ENCODE results near the gene IRX4.

The IRX4 gene

DNA sequence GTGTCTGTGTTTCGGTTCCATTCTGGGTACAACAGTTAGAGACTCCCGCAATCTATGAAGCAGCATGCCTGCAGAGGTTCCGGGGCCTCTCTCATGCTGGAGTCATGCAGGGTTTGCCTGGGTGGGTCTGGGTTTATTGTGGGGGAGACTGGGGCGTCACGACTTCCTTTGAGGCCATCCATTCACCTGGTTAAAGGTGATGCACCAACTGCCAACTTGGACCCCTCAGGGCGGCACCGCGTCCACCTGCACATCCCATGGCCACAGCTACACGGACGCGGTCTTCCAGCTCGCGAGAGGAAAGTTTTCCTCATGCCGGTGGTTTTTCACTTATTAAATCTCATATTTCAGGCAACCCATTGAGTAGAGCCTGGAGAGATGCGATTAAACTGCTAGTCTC lies 30.9 kb upstream of the IRX4 start:
- DNase-seq = no peak

DNA sequence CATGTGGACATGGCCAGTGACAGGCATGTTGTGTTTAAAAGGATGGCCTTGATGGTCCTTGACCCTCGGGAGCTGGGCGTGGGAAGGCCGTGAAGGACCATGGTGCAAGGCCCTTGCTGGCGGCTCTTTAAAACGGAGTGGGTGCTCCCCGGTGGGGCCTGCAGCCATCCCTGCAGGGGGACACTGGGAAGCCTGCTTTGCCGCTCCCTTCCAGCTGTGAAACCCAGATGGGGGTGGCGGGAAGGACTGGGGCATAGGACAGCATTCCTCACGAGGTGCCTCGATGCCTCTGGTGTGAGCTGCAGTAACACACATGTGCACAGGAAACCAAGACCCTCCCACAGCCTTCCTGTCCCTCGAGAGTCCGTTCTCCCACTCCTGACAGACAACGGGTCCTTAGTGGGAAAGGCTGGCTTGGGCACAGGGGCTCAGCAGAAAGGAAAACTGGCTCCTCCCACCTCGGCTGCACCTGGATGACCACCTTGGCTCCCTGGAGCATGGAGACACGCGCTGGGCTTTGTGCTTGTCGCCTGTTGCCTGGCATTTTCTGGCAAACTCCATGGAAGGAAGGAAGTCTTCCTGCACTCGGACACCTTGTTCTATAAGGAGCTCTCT lies 30.3 kb upstream of the IRX4 start:
- no peak for DNase-seq

DNA sequence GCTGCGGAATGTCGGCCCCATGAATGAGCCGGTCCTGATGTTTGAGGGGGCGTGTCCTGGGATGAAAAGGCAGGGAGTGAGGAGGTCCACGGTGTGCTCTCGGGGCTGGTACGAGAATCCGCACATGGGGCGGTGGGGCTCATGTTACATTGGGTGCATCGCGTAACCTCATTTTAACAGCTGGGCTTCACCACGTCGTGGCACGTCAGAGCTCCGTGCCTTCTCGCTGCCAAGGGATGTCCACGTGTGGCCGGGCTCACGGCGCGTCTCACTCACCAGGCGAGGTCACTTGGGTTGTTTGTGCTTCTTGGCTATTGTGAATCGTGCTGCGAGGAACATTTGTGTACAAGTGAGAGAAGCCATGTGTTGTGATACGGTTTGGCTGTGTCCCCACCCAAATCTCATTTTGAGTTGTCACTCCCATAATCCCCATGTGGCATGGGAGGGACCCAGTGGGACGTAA lies 29.1 kb upstream of the IRX4 start:
- no peak for DNase-seq

DNA sequence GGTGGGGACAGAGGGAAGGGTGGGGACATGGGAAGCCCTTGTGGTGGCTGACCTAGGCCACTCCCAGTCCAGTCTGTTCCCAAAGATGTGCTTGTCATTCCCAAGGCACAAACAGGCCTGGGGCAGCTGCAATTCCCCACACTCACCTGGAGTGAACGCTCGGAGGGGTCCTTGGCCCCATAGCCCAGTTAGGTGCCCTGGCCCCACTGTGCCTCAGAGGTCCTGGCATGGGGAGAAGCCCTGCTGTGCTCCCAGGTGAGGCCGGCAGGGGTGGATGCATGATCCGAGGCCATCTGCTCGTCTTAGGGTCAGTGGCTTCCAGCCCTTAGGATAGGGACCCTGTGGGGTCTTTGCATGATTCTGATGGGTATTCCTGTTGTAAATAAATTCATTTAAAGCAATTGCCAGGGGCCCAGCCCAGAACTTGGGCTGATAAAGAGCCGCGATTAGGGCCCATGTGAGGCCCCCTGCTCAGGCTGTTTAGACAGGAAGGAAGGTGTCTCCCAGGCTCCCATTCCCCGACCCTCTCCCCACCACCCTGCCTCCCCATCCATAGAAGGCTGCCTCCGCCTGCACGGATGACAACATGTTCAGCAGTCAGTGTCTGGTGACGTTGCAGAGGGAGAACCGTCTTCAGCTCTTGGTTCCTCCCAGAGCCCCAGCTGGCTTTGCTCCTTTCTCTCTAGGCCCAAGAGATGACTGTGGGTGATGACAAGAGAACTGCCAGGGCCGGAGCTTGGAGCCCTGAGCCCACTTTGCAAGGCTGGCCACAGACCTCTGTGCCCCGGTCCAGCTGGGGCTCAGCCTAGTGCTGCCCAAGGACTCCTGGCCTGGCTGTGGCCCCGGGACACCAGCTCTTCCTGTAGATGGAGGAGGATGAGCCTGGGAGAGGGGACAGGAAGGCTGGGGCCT lies 28.4 kb upstream of the IRX4 start:
- no peak for DNase-seq

DNA sequence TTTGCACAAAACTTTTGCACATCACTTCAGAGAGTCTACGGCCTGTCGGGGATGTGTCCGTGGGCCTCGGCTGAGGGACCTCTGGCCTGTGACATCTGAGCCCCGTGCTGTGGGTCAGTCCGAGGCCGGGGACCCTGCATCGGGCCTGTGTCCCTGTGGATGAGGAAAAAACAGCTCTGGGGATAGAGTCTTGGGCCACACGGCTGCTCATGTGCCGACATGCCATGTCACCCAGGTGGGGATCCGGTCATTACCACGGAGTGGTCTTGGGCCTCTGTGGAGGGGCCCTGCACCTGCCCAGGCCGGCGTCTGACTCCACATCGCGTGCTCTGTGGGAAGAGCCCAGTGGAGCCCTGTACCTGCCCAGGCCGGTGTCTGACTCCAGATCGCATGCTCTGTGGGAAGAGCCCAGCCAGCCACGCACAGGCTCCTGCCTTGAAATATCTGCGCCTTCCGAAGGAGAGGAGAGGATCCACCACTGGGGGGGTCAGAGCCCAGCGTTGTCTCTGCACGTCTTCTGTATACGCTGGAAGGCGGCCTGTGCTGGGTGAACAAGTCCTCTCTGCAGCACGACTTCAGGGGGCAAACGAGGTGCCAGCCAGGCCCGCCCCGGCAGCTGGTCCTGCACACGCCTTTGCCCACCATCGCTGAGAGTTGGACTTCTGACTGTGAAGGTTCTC lies 27.5 kb upstream of the IRX4 start:
- DNase-seq = no peak

DNA sequence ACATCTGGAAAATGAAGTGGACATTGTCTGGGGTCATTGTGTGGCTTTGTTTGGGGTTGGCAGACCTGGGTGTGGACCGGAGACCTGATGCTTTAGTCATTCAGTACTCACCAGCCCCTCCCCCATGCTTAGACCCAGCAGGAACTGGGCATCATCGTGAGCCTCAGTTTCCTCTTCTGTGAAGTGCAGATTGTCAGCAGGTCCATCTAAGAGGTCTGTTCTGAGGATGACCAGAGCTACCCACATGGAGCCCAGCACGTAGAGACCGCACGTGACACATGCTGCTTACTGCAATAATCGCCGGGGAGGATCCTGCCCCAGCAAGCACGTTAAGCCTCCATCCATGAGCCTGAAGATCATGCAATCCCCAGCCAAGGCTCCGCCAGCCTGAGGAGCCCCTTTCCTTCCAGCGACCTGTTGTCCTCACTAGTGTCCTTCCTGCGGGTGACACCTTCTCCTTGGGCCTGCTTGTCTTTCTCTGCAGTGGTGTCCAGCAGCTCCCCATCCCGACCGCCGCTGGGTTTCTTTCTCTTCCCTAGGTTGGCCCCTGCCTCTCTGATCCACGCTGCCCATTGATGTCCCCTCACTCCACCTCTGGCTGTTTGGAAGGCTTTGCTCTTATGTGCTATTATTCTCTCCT lies 26.7 kb upstream of the IRX4 start:
- no peak for DNase-seq

DNA sequence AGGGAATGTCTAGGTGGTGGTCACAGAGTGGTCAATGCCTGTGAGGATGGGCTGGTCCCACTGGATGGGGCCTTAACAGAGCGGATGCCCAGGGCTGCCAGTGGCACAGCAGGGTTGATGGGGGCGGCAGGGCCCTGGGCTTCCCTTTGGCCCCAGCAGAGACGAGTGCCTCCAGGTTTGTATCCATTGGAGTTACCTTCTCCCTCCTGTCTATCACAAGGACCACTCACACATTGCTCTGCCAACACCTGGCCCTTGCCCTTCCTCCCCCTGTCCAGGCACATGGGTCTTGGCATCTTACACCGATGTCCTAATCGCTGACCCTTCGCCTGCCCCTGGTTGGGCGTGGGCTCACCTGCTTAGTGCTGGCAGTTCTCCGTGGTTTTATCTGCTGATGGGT lies 26.2 kb upstream of the IRX4 start:
- DNase-seq = no peak

DNA sequence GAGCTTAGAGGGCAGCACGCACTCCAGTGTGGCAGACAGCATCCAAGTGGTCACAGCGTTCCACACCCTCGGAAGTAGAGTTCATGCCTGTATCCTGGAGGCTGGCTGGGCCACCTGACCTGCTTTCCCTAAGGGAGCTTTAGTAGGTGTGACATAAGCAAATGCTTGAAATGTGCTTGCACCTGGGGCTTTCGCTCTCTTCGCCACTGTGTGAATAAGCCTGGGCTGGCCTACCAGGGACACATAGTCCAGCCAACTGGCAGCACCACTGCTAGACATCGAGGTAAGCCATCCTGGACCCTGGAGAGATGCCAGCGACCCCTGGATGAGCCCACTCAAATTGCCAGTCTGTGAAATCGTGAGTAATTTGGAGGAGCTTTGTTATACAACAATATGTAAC lies 24.9 kb upstream of the IRX4 start:
- DNase-seq = no peak

DNA sequence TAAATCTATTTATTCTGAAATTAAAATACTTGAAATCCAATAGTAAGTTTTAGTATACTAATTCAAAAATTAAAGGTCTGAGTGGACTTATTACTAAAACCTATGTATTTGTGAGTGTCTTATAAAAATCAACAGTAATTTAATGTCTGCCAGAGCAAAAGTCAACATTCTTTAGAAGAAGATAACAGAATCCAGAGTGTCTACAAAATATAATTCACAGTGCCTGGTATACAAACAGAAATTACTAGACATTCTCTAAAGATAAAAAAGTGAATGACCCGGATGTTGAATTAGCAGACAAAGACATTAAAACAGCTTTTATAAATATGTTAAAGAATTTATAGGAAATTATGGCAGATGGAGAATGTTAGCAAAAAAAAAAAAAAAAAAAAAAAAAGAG lies 22.4 kb upstream of the IRX4 start:
- DNase-seq = no peak

DNA sequence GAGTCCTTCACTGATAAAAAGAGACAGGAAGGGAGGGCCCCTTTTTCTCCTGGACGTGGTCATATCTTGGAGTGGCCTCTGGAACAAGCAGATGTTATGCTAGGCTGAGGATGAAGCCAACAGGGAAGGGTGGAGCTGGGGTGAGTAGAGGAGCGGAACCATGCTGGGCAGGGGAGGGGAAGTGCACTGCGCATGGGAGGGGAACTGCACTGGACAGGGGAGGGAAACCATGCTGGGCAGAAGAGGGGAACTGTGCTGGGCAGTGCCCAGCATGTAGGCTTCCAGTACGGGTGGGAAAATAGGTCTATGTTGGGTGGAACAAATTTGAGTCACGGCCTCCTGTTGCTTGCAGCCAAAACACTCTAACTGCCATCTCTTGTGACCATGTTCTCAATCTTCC lies 19.3 kb upstream of the IRX4 start:
- no peak for DNase-seq

DNA sequence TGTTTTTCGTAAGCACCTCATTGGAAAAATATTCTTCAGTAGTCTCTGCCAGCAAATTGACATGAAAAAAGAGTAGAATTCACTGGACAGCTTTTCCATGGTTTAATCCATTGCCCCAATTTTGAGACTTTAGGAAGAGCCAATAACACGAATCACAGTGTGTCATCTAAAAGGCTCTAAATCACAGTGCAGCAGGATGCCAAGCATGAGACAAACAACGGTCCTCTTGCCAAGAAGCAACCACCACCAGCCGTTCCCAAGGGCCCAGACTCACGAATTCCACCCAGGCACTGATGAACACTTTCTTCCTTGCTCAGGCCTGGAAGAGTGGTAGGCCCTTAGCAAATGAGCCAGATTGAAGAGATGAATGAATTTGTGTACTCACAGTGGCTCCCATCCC lies 18.3 kb upstream of the IRX4 start:
- no peak for DNase-seq

DNA sequence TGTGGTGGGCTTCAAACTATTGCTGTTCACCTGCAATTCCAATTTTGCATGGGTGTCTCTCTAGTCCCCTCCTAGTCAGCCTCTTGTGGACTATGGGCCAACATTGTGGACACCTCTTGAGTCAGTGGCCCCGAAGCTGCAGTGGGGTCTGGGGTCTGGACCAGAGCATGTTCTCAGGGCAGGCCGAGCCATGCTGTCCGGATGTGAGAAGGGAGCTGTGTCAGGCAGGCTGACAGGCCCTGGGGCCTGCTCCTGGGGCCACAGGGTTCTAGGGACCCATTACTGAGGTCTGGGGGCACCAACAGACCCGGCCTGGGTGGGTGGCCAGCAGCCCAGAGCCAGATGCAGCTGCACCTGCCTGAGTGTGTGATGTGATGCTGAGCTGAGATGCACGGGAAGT lies 16.5 kb upstream of the IRX4 start:
- DNase-seq = no peak

DNA sequence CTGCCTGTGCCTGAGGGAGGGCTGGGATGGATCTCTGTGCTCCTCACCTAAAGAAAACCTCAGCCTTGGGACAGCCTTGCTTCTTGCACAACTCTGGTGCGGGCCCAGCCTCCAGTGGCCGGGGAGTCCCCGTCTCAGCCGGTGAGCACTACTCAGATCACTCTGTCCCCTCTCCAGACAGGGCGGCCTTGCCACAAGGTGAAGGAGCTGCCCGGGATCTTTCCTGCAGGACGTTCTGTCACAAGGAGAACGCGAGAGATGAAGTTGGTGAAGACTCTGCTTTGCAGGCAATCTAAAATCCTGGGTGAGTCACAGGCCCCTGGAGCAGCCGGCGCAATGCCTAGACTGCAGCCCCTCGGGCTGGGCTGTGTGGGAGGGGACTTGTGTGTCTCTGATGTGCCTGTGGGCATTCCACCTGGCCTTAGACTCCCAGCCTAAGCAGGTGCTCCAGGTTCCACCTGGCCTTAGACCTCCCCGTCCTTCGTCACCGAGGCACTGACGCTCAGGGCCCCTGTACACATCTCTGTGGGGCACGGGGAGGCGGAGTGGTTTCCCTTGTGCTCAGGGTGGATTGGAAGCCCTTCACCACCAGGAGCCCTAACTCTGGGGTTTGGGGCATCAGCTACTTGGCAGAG lies 15.2 kb upstream of the IRX4 start:
- DNase-seq = no peak

DNA sequence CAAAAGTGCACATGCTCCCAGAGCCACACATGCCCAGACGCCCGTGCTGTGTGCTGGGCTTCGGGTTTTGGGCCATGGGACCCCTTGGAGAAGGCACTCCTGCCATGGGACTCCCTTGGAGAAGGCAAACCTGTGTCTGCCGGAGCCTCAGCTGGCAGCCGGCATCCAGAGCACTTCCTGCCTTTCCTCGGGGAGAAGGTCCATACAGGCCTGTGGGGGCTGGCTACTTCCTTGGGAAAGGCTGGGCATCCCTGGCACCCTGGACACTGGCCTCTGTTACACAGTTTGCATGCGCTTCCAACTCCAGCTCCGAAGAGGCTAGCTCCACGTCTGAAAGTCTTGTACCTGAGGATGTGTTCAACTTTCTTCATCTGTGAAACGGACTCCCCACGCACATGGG lies 14.7 kb upstream of the IRX4 start:
- no peak for DNase-seq

DNA sequence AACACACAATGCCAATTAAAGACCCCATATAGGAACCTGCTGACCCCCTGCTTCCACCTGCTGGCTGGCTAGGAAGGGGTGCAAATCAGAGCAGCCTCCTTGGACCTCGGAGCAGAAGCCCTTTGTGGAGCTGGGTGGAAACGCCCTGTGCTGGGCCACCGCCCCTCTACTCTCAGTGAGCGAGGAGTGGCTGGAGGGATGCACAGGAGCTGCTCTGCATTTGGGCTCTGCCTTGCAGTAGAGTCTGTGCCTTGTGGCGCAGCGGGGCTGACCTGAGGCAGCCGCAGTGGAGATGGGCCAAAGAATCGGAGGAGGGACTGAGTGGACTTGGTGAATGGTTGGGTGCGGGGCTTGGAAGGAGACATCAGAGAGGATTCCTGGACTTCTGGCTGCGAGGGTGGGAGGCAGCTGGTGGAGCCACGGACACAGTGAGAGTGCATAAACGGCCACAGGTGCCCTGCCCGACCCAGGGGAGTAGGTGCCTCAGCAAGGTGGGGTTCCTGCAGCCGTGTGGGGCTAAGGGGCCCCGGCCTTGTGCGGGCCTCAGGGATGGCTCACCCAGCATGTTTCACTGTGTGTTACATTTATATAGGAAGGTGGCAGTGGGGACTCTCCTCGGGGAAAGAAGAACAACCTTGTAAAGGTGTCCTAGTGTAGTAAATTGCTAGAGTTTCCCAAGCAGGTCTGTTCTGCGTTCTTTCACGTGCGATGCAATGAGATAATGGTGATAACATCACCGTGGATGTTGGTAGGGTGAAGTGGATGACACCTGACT lies 14.1 kb upstream of the IRX4 start:
- DNase-seq = no peak

DNA sequence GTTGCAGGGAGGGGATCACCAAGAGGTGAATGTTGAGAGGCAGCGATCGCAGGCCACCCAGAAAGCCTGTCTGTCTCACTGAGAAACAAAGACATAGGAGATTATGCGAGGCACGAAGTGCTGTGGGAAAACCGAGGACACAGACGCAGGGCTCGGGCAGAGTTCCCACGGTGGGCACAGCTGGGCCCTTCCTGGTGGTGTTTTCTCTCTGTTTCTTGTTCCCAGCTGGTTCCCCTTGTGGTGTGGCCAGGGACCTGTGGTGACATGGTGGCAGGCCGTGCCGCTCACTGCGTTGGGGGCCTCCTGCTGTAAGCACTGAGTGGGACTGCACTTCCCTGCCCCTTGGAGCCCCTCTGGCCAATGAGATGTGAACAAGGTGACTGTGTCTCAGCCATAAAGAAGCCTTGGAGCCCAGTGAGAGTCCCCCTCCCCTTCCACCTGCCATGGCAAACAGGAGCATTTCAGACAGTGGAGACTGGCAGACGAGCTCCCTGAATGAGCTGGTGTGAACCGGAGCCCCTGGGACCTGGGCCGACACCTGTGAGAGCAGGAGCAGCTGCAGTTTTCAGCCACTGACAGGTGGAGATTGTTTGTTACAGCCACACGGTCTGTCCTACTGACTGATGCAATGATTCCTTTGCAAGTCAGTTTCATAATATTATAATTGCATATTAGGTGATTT lies 13.2 kb upstream of the IRX4 start:
- DNase-seq = no peak

DNA sequence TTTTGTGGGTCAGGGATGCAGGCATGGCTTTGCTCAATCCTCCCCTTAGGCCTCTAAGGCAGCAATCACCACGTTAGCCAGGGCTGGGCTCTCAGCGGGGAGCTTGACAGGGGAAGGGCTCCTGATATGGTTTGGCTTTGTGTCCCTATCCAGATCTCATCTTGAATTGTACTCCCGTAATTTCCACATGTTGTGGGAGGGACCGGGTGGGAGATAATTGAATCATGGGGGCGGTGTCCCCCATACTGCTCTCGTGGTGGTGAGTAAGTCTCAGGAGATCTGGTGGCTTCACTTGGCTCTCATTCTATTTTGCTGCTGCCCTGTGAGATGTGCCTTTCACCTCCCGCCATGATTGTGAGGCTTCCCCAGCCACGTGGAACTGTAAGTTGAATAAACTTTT lies 11.5 kb upstream of the IRX4 start:
- no peak for DNase-seq

DNA sequence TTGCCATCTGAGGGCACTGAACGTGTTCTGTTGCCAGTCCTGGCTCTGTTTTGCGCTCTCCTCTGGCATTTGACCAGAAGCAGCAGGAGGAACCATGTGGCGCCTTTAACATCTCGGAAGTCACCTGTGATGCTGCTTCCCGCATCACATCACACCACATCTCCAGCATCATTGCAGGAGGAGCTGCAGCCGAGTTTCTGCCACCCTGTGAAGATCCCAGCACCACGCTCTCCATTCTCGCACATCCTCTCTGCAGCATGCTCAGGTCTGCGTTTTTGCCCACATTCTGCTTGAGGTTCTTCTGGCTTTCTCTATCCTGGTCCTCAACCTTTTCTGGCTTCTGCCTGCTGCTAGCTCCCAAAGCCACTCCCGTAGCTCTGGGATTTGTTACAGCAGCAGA lies 11.0 kb upstream of the IRX4 start:
- DNase-seq = no peak

DNA sequence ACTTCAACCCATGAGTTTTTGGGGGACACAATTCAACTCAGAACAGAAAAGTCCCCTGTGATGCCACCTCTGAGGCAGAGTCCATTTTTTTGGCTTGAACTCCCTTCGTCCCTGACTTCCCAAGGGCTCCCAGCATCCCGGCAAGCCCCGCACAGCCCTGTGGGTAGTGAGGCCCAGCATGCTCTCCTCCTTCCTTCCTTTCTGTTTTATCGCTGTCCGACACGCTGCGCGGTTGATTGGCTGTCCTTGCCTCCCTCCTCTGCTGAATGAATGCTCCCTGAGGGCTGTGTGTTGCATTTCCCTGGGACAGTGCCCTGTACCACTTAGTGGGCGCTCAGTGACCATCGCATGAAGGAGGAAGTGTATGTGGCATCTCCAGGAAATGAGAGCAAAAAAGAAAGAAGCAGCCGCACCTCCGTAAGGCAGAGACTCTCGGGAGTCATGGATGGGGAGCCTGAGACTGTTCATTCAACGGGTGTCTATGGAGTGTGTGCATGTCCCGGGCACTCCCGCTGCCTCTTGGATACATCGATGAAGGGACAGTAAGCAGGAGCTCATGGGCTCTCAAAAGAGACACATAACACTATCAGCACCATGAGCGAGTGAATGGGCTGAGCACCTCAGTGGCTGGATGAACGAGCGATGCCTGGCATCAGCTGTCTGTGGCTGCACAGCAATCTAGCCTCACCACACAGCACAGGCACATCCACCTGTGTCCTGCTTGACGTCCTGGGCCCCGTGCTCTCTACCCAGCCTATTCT lies 10.1 kb upstream of the IRX4 start:
- DNase-seq = no peak

DNA sequence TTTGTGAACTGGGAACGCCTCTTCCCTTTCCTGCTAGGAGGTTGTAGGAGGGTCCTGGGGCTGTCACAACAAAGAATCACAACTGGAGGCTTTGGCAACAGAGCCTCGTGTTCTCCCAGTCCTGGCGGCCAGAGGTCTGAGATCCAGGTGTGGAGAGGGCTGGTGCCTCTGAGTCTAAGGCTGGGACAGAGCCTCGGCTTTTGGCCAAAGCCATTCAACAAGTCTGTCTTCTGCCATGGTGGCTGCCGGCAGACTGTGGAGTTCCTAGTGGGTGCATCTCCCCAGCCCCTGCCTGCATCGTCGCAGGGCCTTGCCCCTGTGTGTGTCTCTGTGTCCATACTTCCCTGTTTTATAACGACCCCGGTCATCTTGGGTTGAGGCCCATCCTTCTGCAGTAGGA lies 9.5 kb upstream of the IRX4 start:
- no peak for DNase-seq

DNA sequence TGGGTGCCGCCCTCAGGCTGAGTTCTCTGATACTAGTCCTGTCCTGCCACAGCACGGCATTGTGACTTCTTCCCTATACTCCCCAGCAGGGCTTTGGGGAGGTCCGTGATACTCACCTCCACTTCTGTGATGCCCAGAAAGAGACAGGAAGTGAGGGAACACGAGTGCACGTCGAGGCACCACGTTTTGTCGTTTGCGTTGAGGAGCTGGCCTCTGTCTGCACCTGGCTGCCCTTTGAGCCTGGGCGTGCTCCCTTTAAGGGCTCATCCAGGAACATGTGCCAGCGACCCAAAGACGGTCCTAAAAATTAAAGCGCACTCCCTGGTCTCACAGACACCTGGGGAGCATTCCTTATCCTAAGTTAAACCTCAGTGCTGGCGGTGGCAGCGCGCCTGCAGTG lies 8.7 kb upstream of the IRX4 start:
- no peak for DNase-seq
